Endometrial microvascular endothelial cells (primary cell): Measurements from ENCODE around the gene CHIT1. TPM values are rescaled to one million over a fixed set of nuclear protein-coding genes. Genes with fewer than 3 reads are reported as not detected.
"Not testable (repeated sequence)": the region's sequence is repeated elsewhere in the genome, so short reads cannot be mapped to it uniquely, and the experiment has no call there.

Experiments used
- in situ Hi-C: cut with HindIII; loops from 2 replicates; pipeline ENCODE4 v1.10.0; 2017; ENCODE audit warnings: low sequenced_read_pairs, low pct_unique_long_range_greater_than_20kb; ENCODE audit errors: inconsistent ontology term
- total RNA-seq: library from RNA; depleted of rRNA; stranded (reverse); fragments of >200 nt; gene quantifications from one replicate; pipeline ENCODE4 v1.2.3, GENCODE V29; 2015; ENCODE audit errors: inconsistent ontology term

The CHIT1 gene
- total RNA-seq, 1 donor from 2014 or later = not detected

GRCh38 chr1:203267912-203268311 lies 38.4 kb upstream of the CHIT1 start:
- in situ Hi-C loops = loop anchor here (10.0 kb wide), 1 partner anchor 67 kb away; no protein-coding TSS in a partner anchor

GRCh38 chr1:203267347-203267846 lies 37.9 kb upstream of the CHIT1 start:
- in situ Hi-C loops = loop anchor here (10.0 kb wide), 1 partner anchor 67 kb away; no protein-coding TSS in a partner anchor

GRCh38 chr1:203266140-203266539 lies 36.7 kb upstream of the CHIT1 start:
- in situ Hi-C loops = loop anchor here (10.0 kb wide), 1 partner anchor 69 kb away; no protein-coding TSS in a partner anchor

- in situ Hi-C loops = loop anchor here (10.0 kb wide), 1 partner anchor 69 kb away; no protein-coding TSS in a partner anchor
Measured at GRCh38 chr1:203265541-203265940, 36.1 kb upstream of the CHIT1 start.

GRCh38 chr1:203264052-203264501 lies 34.6 kb upstream of the CHIT1 start:
- in situ Hi-C loops = loop anchor here (10.0 kb wide), 1 partner anchor 71 kb away; no protein-coding TSS in a partner anchor

- in situ Hi-C loops = loop anchor here (10.0 kb wide), 1 partner anchor 71 kb away; no protein-coding TSS in a partner anchor
Measured at GRCh38 chr1:203263496-203263895, 34.0 kb upstream of the CHIT1 start.

GRCh38 chr1:203256636-203257035 lies 27.2 kb upstream of the CHIT1 start:
- in situ Hi-C loops = not testable (repeated sequence)

- in situ Hi-C loops = not testable (repeated sequence)
Measured at GRCh38 chr1:203254782-203255181, 25.3 kb upstream of the CHIT1 start.

GRCh38 chr1:203252678-203253077 lies 23.2 kb upstream of the CHIT1 start:
- in situ Hi-C loops = no loop called here

GRCh38 chr1:203251466-203251865 lies 22.0 kb upstream of the CHIT1 start:
- in situ Hi-C loops = no loop called here

GRCh38 chr1:203250911-203251310 lies 21.4 kb upstream of the CHIT1 start:
- in situ Hi-C loops = no loop called here

- in situ Hi-C loops = no loop called here
Measured at GRCh38 chr1:203244776-203245175, 15.3 kb upstream of the CHIT1 start.

GRCh38 chr1:203241708-203242107 lies 12.2 kb upstream of the CHIT1 start:
- in situ Hi-C loops = not testable (repeated sequence)

- in situ Hi-C loops = no loop called here
Measured at GRCh38 chr1:203239526-203240305, 10.2 kb upstream of the CHIT1 start.

GRCh38 chr1:203239081-203239480 lies 9.6 kb upstream of the CHIT1 start:
- in situ Hi-C loops = no loop called here

- in situ Hi-C loops = no loop called here
Measured at GRCh38 chr1:203238535-203238934, 9.1 kb upstream of the CHIT1 start.

- in situ Hi-C loops = not testable (repeated sequence)
Measured at GRCh38 chr1:203234901-203235300, 5.4 kb upstream of the CHIT1 start.

GRCh38 chr1:203228670-203229069 lies 803 bp downstream of the CHIT1 start:
- in situ Hi-C loops = no loop called here

- in situ Hi-C loops = no loop called here
Measured at GRCh38 chr1:203227371-203228083, 1.9 kb downstream of the CHIT1 start.

GRCh38 chr1:203225071-203225470 lies 4.4 kb downstream of the CHIT1 start:
- in situ Hi-C loops = no loop called here
